IPS-18a (cell line): Measurements from ENCODE around the gene TNRC6B.

Experiments
- H3K27ac ChIP-seq: one replicate; pipeline ENCODE4 v1.5.1; 2013; ENCODE audit warnings: low read length
- H3K27me3 ChIP-seq: one replicate; pipeline ENCODE4 v1.6.1; 2013; ENCODE audit warnings: mild to moderate bottlenecking, low read length; ENCODE audit not compliant: control insufficient read depth, insufficient read depth
- H3K36me3 ChIP-seq: one replicate; pipeline ENCODE4 v1.6.1; 2013; ENCODE audit warnings: low read depth, low read length; ENCODE audit not compliant: control insufficient read depth
- H3K4me1 ChIP-seq: one replicate; pipeline ENCODE4 v1.6.1; 2013; ENCODE audit warnings: low read depth, low read length; ENCODE audit not compliant: control insufficient read depth
- H3K4me3 ChIP-seq: one replicate; pipeline ENCODE4 v1.5.1; 2013; ENCODE audit warnings: low read length
- H3K9ac ChIP-seq: one replicate; pipeline ENCODE4 v1.6.1; 2013; ENCODE audit warnings: mild to moderate bottlenecking, low read length, moderate library complexity
- H3K9me3 ChIP-seq: one replicate; pipeline ENCODE4 v1.6.1; 2013; ENCODE audit warnings: low read depth, low read length; ENCODE audit not compliant: control insufficient read depth

TNRC6B gene

DNA sequence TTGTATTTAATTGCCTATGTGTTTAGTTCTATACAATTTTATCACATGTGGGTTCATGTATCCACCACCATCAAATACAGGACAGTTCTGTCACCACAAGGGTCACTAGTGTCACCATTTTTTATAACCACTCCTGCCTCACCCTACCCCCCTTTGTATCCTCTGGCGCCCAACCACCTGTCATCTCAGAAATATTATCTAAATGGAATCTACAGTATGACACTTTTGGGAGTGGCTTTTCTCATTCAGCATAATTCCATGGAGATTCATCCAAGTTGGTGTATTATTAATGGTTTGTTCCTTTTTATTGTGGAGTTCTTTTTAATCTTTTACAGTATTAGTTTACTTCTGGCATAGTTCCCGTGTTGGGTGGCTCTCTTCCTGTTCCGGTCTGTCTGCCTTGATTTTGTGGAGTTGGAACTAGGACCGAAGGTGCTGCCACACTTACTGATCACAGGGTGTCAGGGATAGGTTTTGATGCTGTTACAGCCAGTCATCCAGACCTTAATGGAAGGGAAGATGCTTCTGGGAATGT, 58.5 kb downstream of the TNRC6B start:
- Histone ChIP-seq H3K9ac (no peak overlapping the region), H3K9me3 (no peaks in the 10 kb centered on the region), H3K4me3 (no peak overlapping the region), H3K27ac (no peak overlapping the region), H3K27me3 (no peaks in the 10 kb centered on the region), H3K4me1 (no peaks in the 10 kb centered on the region), H3K36me3 (no peaks in the 10 kb centered on the region)

DNA sequence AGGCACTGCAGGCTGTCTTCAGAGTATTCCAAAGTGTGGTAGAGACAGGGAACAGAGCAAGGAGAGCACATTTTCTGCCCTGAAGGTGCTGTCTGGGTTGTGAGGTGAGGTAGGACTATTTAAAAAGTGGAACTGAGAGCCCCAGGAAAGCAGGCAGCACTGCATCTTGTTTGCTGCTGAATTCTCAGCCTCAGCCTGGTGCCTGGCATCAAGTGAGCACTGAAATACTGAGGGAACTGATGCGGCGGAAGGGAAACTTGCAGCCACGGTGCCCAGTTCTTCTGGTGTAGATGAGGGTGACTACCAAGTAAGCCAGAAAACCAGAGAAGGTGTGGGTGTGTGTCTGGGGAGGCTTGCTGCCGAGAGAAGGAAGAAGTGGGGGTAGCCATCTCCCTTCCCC, 59.5 kb downstream of the TNRC6B start:
- no peaks in the 10 kb centered on the region for H3K9me3 ChIP-seq
- no peak overlapping the region for H3K27ac ChIP-seq
- no peaks in the 10 kb centered on the region for H3K27me3 ChIP-seq
- H3K4me3 ChIP-seq = no peak overlapping the region
- H3K4me1 ChIP-seq = no peaks in the 10 kb centered on the region
- H3K9ac ChIP-seq = no peak overlapping the region
- H3K36me3 ChIP-seq = peaks cover 4% of the 10 kb centered on the region

DNA sequence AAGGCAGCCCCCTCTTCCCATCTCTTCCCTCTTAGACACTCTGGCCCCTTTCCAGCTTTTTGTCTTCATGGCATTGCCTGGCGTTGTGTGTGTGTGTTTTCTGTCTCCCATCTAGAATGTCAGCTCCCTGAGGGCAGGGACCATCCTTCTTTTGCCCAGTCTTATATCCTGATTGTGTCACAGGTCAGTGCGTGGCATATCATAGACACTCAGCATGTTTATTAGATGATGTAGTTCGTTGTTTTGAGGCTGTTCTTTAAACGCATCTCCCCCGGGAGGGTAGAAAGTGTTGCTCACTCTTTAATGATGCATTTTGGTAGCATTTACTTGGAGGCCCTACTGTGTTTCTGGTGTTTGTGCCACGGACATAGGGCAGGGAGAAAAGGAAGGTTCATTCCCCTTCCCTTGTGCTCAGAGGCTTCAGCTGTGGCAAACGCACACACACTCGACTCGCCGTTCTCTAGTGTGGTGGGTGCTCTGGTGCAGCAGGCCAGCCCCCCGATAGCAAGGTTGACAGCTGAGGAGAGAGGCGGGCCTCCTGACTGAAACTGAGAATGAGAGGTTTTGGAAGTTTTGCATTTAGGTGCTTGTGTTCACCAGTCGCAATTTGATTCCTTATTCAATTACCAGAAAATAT, 60.2 kb downstream of the TNRC6B start:
- H3K9me3 ChIP-seq = no peaks in the 10 kb centered on the region
- no peaks in the 10 kb centered on the region for H3K27me3 ChIP-seq
- no peaks in the 10 kb centered on the region for H3K4me1 ChIP-seq
- no peak overlapping the region for H3K4me3 ChIP-seq
- no peak overlapping the region for H3K27ac ChIP-seq
- no peak overlapping the region for H3K9ac ChIP-seq
- H3K36me3 ChIP-seq = peaks cover 4% of the 10 kb centered on the region

DNA sequence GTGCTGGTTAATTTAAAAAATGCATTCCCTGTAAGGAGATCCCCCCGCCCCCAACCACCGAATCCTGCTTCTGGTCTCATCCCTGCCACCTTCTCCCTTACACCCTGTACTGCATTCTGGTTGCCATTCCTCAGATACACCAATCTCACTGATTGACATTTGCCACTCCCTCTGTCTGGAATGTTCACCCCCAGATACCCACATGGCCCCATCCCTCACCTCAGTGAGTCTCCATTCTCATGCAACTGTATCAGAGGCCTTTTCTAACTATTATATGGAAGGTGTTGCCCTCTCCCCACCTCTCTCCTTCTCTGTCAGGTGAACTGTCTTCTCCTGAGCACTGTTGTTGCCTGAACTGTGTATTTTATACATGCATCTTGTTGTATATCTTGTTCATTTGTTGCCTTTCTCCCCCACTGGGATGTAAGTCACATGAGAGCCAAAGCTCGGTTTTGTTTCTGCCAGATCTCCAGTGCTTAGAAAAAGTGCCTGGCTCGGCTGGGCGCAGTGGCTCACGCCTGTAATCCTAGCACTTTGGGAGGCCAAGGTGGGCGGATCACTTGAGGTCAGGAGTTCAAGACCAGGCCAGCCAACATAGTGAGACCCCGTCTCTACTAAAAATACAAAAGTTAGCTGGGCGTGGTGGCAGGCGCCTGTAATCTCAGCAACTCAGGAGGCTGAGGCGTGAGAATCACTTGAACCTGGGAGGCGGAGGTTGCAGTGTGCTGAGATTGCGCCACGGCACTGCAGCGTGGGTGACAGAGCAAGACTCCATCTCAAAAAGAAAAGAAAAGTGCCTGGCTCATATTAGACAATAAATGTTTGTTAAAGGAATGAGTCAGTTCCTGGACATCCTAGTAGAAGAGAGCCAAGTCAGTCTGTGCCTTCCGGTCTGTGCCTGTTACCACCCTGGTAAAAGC, 61.0 kb downstream of the TNRC6B start:
- no peak overlapping the region for H3K4me3 ChIP-seq
- no peak overlapping the region for H3K9ac ChIP-seq
- H3K36me3 ChIP-seq = peaks cover 4% of the 10 kb centered on the region
- no peaks in the 10 kb centered on the region for H3K9me3 ChIP-seq
- H3K4me1 ChIP-seq = no peaks in the 10 kb centered on the region
- H3K27me3 ChIP-seq = no peaks in the 10 kb centered on the region
- H3K27ac ChIP-seq = no peak overlapping the region

- Histone ChIP-seq H3K27ac (no peak overlapping the region), H3K4me1 (no peaks in the 10 kb centered on the region)
These were observed 61.6 kb downstream of the TNRC6B start for GRCh38 chr22:40239345-40239683.

GRCh38 chr22:40240160-40240559, 62.4 kb downstream of the TNRC6B start:
- Histone ChIP-seq H3K4me1 (no peaks in the 10 kb centered on the region), H3K4me3 (no peak overlapping the region), H3K9ac (no peak overlapping the region), H3K27me3 (no peaks in the 10 kb centered on the region), H3K36me3 (peaks cover 4% of the 10 kb centered on the region), H3K9me3 (no peaks in the 10 kb centered on the region), H3K27ac (no peak overlapping the region)

More at GRCh38 chr22:40239345-40239683, 61.6 kb downstream of the TNRC6B start:
- peaks cover 4% of the 10 kb centered on the region for H3K36me3 ChIP-seq
- H3K27me3 ChIP-seq = no peaks in the 10 kb centered on the region
- no peak overlapping the region for H3K4me3 ChIP-seq
- no peaks in the 10 kb centered on the region for H3K9me3 ChIP-seq
- H3K9ac ChIP-seq = no peak overlapping the region

GRCh38 chr22:40240686-40241085, 63.0 kb downstream of the TNRC6B start:
- H3K4me3 ChIP-seq = no peak overlapping the region
- no peaks in the 10 kb centered on the region for H3K4me1 ChIP-seq
- H3K9ac ChIP-seq = no peak overlapping the region
- H3K36me3 ChIP-seq = peaks cover 4% of the 10 kb centered on the region
- no peaks in the 10 kb centered on the region for H3K27me3 ChIP-seq
- H3K27ac ChIP-seq = no peak overlapping the region
- no peaks in the 10 kb centered on the region for H3K9me3 ChIP-seq

DNA sequence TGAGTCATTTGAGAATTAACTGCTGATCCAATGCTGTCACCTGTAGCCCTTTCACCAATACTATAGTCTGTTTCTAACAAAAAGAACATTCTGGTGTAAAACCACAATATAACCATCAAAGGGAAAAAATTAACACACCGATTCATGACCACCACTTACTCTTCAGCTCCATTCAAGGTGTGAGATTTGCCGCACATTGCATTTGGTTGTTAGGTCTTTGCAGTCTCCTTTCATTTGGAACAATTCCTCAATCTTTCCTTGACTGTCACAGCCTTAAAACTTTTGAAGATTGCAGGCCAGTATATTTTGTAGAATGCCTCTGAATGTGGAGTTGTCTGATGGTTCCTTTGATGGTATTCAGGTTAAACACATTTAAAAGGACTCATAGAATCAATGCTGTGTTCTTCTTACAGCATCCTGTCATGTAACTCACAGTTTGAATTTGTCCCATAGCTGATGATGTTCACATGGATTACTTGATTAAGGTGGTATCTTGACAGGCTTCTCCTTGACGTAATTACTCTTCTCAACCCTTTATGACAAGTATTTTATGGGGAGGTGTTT, 63.6 kb downstream of the TNRC6B start:
- Histone ChIP-seq H3K27ac (no peak overlapping the region), H3K4me3 (no peak overlapping the region), H3K4me1 (no peaks in the 10 kb centered on the region), H3K9ac (no peak overlapping the region), H3K9me3 (no peaks in the 10 kb centered on the region), H3K27me3 (no peaks in the 10 kb centered on the region), H3K36me3 (peaks cover 4% of the 10 kb centered on the region)

DNA sequence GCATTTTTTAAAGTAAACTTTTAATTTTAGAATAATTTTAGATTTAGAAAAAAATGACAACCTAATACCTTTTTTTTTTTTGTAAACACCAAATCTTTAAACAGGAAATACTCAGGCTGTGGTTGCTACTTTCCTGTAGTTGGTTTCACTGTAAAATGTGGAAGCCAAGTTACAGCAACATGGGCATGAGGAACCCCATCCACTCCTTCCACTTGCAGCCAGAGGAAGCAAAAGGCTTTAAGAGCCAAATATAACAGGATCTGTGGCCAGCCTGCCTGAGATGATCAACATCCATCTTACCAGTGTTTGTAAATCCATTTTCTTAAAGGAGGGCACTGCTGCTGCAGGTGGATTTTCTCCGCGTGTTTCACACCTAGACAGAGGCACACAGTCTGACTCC, 66.2 kb downstream of the TNRC6B start:
- H3K36me3 ChIP-seq = peaks cover 16% of the 10 kb centered on the region
- no peak overlapping the region for H3K9ac ChIP-seq
- H3K4me1 ChIP-seq = peaks cover 5% of the 10 kb centered on the region
- no peak overlapping the region for H3K27ac ChIP-seq
- no peaks in the 10 kb centered on the region for H3K27me3 ChIP-seq
- no peak overlapping the region for H3K4me3 ChIP-seq
- no peaks in the 10 kb centered on the region for H3K9me3 ChIP-seq

DNA sequence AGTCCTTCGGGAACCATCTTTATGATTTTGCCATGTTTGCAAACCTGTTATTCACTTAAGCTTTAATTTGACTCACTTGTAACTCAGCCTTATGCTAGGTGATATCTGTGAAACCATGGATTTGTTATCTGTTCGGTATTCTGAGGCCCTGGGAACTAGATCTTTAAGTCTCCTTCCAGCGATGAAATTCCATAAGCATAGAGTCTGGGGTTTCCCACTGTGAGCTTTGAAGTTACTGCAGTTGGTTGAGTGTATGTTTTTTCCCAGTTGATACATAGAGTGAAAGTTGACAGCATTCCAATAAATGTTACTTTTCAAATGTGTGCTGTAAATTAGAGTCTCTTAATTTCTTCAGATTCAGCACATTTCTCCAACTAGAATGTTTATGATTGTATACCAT, 66.9 kb downstream of the TNRC6B start:
- H3K36me3 ChIP-seq = peaks cover 16% of the 10 kb centered on the region
- H3K27me3 ChIP-seq = no peaks in the 10 kb centered on the region
- H3K9me3 ChIP-seq = no peaks in the 10 kb centered on the region
- no peak overlapping the region for H3K4me3 ChIP-seq
- peaks cover 7% of the 10 kb centered on the region for H3K4me1 ChIP-seq
- no peak overlapping the region for H3K9ac ChIP-seq
- H3K27ac ChIP-seq = no peak overlapping the region

GRCh38 chr22:40247976-40248375, 70.3 kb downstream of the TNRC6B start:
- Histone ChIP-seq H3K27me3 (no peaks in the 10 kb centered on the region), H3K27ac (no peak overlapping the region), H3K9ac (no peak overlapping the region), H3K9me3 (no peaks in the 10 kb centered on the region), H3K36me3 (peaks cover 12% of the 10 kb centered on the region), H3K4me1 (peaks cover 7% of the 10 kb centered on the region), H3K4me3 (no peak overlapping the region)
